ENCODE measurements around the gene TRIAP1.

The TRIAP1 gene

GRCh38 chr12:120428597-120429229 is 17.5 kb downstream of the TRIAP1 start:
- TF ChIP-seq ZNF274 (IDR thresholded peaks at IDR 0.05; ENCODE audit: low read depth, low read length) = no peak
- H3K4me3 ChIP-seq (ENCODE audit: low read length) = no peak overlapping the region

- H3K4me3 ChIP-seq (ENCODE audit: low read length) = no peak overlapping the region
- no peak for TF ChIP-seq ZNF274 (IDR thresholded peaks at IDR 0.05; ENCODE audit: low read depth, low read length)
Measured at GRCh38 chr12:120425797-120426196, 20.4 kb downstream of the TRIAP1 start.

GRCh38 chr12:120422892-120423456 is 23.2 kb downstream of the TRIAP1 start:
- no peak for TF ChIP-seq ZNF274 (IDR thresholded peaks at IDR 0.05; ENCODE audit: low read depth, low read length)
- no peak overlapping the region for H3K4me3 ChIP-seq (ENCODE audit: low read length)

GRCh38 chr12:120421701-120422100 is 24.5 kb downstream of the TRIAP1 start:
- H3K4me3 ChIP-seq (ENCODE audit: low read length) = no peak overlapping the region
- TF ChIP-seq ZNF274 (IDR thresholded peaks at IDR 0.05; ENCODE audit: low read depth, low read length) = no peak

GRCh38 chr12:120417917-120418580 is 28.1 kb downstream of the TRIAP1 start:
- no peak for TF ChIP-seq ZNF274 (IDR thresholded peaks at IDR 0.05; ENCODE audit: low read depth, low read length)
- no peak overlapping the region for H3K4me3 ChIP-seq (ENCODE audit: low read length)

GRCh38 chr12:120416490-120417216 is 29.5 kb downstream of the TRIAP1 start:
- TF ChIP-seq ZNF274 (IDR thresholded peaks at IDR 0.05; ENCODE audit: low read depth, low read length) = no peak
- H3K4me3 ChIP-seq (ENCODE audit: low read length) = no peak overlapping the region

- no peak overlapping the region for H3K4me3 ChIP-seq (ENCODE audit: low read length)
- no peak for TF ChIP-seq ZNF274 (IDR thresholded peaks at IDR 0.05; ENCODE audit: low read depth, low read length)
Measured at GRCh38 chr12:120413901-120414695, 32.1 kb downstream of the TRIAP1 start.

- no peak overlapping the region for H3K4me3 ChIP-seq (ENCODE audit: low read length)
- TF ChIP-seq ZNF274 (IDR thresholded peaks at IDR 0.05; ENCODE audit: low read depth, low read length) = no peak
Measured at GRCh38 chr12:120412421-120412820, 33.8 kb downstream of the TRIAP1 start.

- TF ChIP-seq ZNF274 (IDR thresholded peaks at IDR 0.05; ENCODE audit: low read depth, low read length) = no peak
- no peak overlapping the region for H3K4me3 ChIP-seq (ENCODE audit: low read length)
Measured at GRCh38 chr12:120408771-120409170, 37.4 kb downstream of the TRIAP1 start.

- no peak for TF ChIP-seq ZNF274 (IDR thresholded peaks at IDR 0.05; ENCODE audit: low read depth, low read length)
- no peak overlapping the region for H3K4me3 ChIP-seq (ENCODE audit: low read length)
Measured at GRCh38 chr12:120406553-120406952, 39.6 kb downstream of the TRIAP1 start.

- H3K4me3 ChIP-seq (ENCODE audit: low read length) = no peak overlapping the region
- TF ChIP-seq ZNF274 (IDR thresholded peaks at IDR 0.05; ENCODE audit: low read depth, low read length) = no peak
Measured at GRCh38 chr12:120406069-120406468, 40.1 kb downstream of the TRIAP1 start.

- no peak overlapping the region for H3K4me3 ChIP-seq (ENCODE audit: low read length)
- TF ChIP-seq ZNF274 (IDR thresholded peaks at IDR 0.05; ENCODE audit: low read depth, low read length) = no peak
Measured at GRCh38 chr12:120404271-120404670, 41.9 kb downstream of the TRIAP1 start.

GRCh38 chr12:120403869-120404268 is 42.3 kb downstream of the TRIAP1 start:
- H3K4me3 ChIP-seq (ENCODE audit: low read length) = no peak overlapping the region
- TF ChIP-seq ZNF274 (IDR thresholded peaks at IDR 0.05; ENCODE audit: low read depth, low read length) = no peak

GRCh38 chr12:120402217-120402616 is 44.0 kb downstream of the TRIAP1 start:
- H3K4me3 ChIP-seq (ENCODE audit: low read length) = no peak overlapping the region
- TF ChIP-seq ZNF274 (IDR thresholded peaks at IDR 0.05; ENCODE audit: low read depth, low read length) = no peak
